Measurements from ENCODE around the gene DDX24.

The DDX24 gene

DNA sequence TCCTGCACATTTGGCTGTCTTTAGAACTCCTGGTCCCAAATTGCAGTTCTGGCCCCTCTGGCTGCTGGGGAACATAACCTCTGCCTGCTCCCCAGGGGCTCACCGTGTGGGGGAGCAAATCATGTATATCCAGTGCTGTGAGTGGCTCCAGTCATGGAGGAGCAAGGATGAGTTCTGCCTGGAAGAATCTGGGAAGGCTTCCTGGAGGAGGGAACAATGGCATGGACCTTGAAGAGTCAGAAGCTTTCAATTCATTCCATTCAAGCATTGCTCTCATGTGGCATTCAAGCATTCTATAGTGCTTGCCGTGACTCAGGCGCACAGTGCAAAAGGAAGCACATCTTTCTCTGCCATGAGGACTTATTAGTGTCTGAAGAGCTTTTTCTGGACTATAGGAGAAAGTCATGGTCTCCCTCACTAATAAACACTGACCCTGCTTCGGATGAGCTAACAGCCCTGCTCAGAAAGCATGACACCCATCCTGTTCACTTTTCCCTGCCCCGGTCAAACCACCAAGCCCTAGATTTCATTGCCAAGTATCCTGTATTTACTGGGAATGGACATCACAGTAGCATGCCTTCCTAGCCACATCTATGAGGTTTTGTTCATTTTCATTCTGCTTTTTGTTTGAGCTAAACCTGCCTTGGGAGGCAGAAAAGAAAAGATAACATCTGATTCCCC lies 33.0 kb upstream of the DDX24 start:
- DNase-seq: no peak

GRCh38 chr14:94113490-94113889 lies 32.5 kb upstream of the DDX24 start:
- no peak for DNase-seq

GRCh38 chr14:94113073-94113472 lies 32.1 kb upstream of the DDX24 start:
- DNase-seq: no peak

DNA sequence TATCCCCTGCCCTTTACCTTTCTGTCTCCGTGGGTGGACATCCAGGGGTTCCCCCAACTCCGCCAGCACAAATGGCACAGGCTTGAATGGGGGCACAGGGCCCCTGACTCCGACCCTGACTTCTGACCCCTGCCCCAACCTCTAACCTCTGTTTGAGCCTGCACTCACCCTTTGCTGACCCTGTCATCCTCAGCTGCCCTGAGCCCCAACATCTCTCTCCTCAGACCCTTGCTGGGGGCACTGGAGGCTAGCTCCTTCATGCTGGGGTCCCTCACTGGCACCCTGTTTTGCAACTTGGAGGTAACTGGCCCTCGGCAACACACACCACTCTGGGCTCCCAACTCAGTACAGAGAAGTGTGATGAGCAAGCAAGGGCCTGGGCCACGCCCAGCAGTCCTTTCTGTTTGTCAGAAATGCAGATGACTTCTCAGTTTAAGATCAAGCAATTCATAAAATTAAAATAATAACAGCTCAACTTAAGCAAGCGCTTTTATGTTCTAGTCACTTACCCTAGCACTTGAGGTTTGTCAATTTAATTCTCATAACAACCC lies 31.6 kb upstream of the DDX24 start:
- no peak for DNase-seq

DNA sequence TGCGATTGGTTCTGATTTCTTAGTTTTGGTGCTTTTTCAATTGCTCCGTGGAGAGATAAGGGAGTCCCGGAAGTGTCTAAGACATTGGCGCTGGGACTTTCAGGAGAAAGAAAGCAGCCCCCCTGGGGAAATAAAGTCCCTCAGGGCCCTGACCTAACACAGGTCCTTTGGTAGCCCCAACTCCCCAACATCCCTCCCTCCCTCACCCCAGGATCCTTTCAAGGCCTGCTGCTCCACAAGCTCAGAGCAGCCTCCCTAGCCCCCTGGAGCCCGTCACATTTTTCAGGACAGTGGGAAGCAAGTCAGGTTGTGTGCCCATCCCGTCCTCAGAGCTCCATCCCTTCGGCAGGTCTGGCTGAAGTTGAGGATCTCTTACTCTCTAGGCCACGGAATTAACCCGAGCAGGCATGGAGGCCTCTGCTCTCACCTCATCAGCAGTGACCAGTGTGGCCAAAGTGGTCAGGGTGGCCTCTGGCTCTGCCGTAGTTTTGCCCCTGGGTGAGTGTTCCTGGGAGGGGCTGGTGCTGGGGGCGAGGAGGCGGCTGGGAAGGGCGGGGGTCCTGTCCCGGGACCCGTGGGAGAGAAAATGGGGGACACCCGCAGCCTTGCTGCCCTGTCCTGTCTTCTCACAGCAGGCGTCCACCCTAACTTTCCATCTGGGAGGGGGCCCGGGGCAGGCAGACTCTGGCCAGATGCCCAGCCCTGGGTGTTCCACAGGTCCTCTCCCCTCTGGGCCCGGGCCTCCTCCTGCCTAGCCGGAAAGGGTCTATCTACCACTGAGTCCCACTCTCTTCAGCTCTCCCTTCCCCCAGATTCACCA lies 30.5 kb upstream of the DDX24 start:
- no peak for DNase-seq

- DNase-seq: no peak
These were observed 29.7 kb upstream of the DDX24 start, which contains the start of gene IFI27 for GRCh38 chr14:94110552-94111181. Gene IFI27, plus strand, starts transcription at chr14:94110736.

DNA sequence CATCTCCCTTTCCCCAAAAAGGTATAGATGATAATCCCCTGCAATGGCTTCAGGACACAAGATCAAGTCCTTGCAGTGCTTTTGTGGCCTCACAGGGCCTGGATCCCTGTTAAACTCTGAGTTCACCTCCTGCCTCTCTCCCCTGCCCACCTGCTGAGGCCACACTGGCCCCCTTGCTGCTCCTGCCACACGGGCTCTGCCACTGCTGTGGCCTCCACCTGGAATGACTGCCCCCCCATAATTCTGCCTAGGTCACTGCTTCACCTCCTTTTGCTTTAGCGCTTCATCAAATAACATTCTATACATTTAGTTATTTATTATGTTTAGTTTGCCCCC lies 28.9 kb upstream of the DDX24 start:
- DNase-seq: no peak

DNA sequence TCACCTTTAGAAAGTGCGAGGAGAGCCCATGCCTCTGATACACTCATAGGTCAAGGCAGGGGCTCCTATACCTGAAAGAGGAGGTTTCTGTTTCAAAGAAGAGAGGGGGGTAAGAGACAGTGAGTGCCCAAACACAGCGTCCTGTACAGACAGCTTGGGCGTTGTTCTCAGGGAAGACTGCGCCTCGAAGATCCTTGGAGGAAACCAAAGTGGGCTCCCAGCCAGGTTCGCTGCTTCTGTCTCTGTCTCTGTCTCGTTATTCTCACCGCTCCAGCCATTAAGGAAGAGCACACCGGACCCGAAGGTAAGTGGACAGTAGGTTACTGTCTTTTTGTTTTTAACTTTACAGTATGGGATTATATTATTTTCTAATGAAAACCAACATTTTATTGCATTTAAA lies 23.7 kb upstream of the DDX24 start:
- no peak for DNase-seq

DNA sequence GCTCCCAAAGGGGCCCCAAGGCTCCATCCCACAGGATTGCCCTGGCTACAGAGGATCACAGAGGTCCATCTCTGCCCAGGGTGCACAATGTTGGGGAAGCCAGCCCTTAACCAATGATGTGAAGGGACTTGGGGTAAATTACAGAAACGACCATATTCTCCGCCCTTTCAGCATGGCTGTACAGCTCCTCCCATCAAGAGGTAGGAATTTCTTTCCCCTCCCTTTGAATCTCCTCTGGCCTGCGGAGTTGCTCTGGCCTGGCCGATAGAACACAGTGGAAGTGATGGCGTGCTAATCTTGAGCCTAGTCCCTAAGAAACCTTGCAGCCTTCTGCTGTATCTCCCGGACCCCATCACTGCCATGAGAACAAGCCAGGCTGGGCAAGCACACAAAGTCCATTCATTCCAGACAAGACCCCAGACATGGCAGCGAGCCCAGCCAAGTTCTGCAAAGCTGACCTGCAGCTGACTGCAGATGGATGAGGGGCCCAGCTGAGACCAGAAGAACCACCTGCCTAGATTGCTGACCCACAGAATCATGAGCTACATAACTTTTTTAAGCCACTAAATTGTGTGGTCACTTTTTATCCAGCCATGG lies 22.6 kb upstream of the DDX24 start:
- no peak for DNase-seq

- no peak for DNase-seq
These were observed 21.9 kb upstream of the DDX24 start for GRCh38 chr14:94102768-94103482.

- DNase-seq: no peak
These were observed 20.7 kb upstream of the DDX24 start for GRCh38 chr14:94101748-94102147.

- no peak for DNase-seq
These were observed 19.8 kb upstream of the DDX24 start for GRCh38 chr14:94100847-94101246.

DNA sequence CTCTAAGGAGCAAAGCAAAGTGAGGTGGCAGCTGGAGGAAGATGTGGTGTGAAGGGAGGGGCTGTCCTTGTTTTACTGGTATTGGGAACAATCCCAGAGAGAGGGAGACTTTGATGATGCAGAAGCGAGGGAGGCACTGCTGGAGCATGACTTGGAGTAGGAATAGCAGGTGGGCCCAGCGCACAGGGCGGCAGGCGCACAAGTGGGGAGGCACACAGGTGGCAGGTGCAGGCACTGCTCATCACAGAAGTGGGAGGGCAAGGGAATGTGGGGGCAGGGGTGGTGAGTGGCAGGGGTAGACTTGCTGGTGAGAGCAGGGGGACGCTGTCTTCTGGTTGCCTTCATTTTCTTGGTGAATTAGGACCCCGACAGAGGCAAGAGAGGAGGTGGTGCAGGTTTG lies 18.0 kb upstream of the DDX24 start:
- DNase-seq: no peak

DNA sequence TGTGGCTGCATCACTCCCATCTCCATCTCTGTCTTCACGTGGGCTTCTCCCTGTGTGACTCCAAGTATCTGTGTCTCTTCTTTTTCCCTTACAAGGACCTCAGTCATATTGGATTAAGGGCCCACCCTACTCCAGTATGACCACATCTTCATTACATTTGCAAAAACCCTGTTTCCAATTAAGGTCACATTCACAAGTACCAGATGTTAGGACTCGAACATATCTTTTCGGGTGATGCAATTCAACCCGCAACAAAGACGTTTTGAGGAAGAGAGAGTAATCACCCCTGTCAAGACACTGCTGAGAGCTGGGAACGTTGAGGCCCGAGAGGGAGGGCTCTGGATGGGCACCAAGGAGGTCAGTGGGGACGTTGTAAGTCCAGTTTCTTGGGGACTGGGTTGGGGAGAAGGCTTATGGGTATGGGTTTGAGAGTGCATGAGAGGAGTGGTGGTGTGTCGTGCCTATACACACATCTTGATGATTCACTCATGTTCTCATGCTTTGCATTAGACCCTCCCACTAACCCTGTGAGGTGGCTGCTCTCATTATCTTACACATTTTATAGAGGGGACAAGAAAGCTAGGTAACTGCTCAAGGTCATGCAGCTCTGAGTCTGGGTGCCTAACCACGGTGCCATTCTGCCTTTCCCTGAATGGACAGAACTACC lies 17.5 kb upstream of the DDX24 start:
- no peak for DNase-seq

DNA sequence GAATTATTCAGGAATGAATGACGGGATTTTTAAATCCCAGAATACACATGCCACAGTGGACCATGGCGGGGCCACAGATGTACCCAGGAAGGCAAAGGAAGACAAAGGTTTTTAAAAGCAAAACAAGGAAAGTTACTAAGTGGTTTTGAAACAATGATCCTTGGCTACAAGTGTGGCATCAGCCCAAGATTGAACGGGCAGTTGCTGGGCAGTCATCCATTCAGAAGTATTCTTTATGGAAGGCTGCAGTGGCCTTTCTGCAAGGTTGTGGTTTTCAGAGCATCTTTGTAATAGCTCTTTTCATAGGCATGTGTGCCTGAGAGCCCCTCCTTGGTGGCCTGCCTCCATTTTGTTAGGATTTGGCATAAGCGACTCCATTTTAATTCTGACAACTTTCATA lies 16.1 kb upstream of the DDX24 start:
- no peak for DNase-seq

DNA sequence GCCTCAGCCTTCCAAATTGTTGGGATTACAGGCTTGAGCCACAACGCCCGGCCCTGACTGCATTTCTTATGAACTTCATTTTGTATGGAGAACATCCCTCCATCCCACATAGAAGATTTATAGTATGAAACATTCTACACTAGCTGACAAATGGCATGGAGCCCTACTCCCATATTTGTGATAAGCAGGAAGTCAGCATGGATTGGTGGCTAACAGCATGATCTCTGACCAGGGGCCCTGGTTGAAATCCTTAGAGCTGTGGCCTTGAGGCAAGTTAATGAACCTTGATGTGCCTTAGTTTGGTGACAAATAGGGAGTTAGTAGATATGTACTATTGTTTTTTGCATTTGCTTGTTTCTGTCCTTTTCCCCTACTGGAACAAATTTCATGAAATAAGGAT lies 12.4 kb upstream of the DDX24 start:
- DNase-seq: no peak

DNA sequence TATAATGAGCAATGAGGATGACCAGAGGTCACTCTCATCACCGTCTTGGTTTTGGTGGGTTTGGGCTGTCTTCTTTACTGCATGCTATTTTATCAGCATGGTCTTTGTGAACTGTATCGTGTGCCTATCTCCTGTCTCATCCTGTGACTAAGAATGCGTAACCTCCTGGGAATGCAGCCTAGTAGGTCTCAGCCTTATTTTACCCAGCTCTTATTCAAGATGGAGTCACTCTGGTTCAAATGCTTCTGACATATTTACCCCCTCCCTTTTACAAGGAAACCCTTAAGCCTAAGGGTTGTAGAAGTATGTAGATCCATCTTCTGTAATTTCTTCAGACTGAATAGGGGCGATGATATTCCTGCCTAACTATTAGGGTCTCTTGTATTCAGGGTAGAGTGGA lies 8.5 kb upstream of the DDX24 start:
- DNase-seq: no peak

DNA sequence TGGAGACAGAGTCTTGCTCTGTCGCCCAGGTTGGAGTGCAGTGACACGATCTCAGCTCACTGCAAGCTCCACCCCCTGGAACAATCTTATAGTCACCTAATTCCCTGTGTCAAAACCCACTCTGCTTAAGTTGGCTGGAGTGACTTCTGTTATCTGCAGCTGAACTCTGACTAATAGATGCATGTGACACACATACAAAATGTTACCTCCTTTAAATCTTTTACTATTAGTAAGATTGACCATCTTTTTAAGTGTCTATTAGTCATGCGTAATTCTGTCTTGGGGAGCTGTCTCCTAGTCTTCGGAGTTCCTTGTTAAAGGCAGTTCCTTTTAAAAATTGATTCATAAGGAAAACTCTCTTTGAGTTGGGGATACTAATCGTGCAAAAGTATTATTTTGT lies 7.5 kb upstream of the DDX24 start:
- DNase-seq: no peak

DNA sequence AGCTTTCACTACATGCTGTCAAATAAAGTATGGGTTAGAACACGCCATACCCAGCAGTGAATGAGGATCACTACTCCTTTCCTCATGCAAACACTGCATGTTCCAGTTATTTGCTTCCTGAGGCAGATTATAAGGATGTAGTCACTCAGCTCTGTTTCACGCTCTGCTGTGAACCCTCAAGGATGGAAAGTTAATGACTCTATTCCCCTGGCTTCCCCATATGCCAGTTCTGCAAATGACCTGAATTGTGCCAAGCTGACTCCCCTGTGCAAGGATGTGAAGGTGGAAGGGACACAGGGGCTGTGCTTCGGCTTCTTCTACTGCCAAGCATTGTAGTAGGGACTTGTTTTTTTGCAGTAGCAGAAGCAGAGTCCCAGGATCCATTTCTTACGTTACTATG lies 6.9 kb upstream of the DDX24 start:
- no peak for DNase-seq

DNA sequence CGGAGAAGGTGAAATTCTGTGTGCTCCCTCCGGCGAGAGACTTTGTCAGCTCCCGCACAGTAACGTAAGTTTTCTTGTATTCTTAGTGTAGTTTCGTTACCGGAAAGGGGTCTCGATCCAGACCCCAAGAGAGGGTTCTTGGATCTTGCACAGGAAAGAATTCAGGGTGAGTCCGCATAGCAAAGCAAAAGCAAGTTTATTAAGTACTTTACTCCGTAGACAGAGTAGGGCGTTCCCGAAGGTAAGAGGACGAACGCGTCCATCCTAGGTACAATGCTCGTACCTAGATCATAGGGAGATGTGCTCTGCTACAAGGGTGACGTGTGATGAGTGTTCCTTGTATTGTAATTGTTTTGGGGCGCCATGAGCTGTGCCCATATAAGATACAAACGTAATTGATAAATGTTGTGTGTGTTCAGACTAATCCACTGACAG lies 401 bp upstream of the DDX24 start:
- no peak for DNase-seq

DNA sequence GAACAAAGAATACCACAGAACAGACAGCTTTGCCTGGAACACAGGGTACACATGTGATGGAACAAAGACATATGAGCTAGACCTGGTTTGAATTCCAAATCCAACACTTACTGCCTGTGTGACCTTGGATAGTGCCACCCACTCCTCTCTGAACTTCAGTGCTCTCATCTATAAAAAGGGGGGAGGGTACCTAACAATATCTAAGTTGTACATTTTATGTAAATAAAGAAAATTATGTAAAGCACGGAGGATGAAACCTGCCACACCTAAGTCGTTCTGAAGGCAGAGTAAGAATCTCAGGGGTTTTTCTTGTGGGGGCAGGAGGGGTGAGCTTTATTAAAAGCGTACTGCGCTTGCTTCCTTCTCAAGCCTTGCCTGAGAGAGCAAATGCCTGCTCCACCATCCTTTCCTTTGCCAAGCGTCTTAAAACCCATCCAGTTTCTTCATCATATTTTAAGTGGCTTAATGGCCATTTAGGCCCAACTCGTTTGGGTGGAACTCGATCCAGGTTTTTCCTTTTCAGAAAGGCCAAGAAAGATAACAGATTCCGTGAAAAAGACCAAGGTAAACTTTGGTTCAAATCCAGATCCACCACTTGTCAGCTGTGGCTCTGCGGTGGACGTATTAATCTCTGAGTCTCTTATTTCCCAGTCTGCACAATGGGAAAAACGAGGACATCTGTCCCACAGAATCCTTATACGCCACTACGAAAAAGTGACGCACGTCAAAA lies 946 bp downstream of the DDX24 start:
- no peak for DNase-seq

DNA sequence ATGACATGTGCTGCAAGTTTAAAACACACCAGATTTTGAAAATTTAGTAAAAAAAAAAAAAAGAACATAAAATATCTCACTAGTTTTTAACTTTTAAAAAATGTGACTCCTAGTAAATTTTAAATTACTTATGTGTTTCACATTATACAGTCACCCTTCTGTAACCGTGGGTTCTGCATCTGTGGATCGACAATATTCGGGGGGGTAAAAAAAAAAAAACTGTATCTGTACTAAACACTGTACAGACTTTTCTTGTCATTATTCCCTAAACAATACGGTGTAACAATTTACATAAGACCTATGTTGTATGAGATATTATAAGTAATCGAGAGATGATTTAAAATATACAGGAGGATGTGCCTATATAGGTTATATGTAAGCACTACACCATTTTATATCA lies 3.2 kb downstream of the DDX24 start:
- no peak for DNase-seq

Data from NCI-H1930 (cell line).